ENCODE measurements around the gene TMEM60.

DNA sequence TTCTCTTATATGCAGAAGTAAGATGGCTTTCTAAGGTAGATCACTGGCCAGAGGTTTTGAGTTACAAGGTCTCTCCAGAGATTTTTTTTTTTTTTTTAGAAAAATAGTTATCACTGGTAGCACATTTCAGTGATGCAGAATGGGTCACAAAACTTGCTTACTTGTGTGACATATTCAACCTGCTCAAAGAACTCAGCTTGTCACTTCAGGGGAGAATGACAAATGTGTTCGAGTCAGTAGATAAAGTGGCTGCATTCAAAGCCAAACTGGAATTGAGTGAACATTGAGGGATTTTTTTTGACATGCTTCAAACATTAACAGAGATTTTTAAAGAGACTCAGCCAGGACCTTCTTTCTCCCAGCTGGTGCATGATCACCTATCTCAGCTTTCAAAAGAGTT lies 33.7 kb upstream of the TMEM60 start:
- no peak for TF ChIP-seq CTCF (IDR thresholded peaks at IDR 0.05)
- TF ChIP-seq POLR2A (IDR thresholded peaks at IDR 0.05) = no peak
